WTC11 (cell line): ENCODE results near the gene OSBPL5. TPM values are rescaled to one million over a fixed set of nuclear protein-coding genes. Genes with fewer than 3 reads are reported as not detected.

ENCODE experiments used
- ATF2 ChIP-seq: sonication (generic); formaldehyde crosslinking; IDR thresholded peaks from 2 replicates; pipeline ENCODE4 v1.8.1; 2022; ENCODE audit warnings: low read depth, missing genetic modification reagents, borderline replicate concordance
- CREB1 ChIP-seq: sonication (generic); formaldehyde crosslinking; IDR thresholded peaks from 2 replicates; pipeline ENCODE4 v1.8.0; 2023; ENCODE audit warnings: mild to moderate bottlenecking, missing genetic modification reagents
- CREM ChIP-seq: sonication (generic); formaldehyde crosslinking; IDR thresholded peaks from 2 replicates; pipeline ENCODE4 v1.8.1; 2022; ENCODE audit warnings: mild to moderate bottlenecking, missing genetic modification reagents, moderate library complexity
- CTCF ChIP-seq: fragments of 200-600 bp; IDR thresholded peaks from 2 replicates; pipeline ENCODE4 v1.8.0; 2022; ENCODE audit warnings: antibody characterized with exemption
- E2F4 ChIP-seq: sonication (generic); formaldehyde crosslinking; IDR thresholded peaks from 2 replicates; pipeline ENCODE4 v1.8.1; 2022; ENCODE audit warnings: low read depth, mild to moderate bottlenecking, moderate library complexity, missing genetic modification reagents, borderline replicate concordance
- ETV6 ChIP-seq: sonication (generic); formaldehyde crosslinking; IDR thresholded peaks from 2 replicates; pipeline ENCODE4 v1.8.1; 2022; ENCODE audit warnings: mild to moderate bottlenecking, missing genetic modification reagents
- FOXK1 ChIP-seq: sonication (generic); formaldehyde crosslinking; IDR thresholded peaks from 2 replicates; pipeline ENCODE4 v1.8.0; 2022; ENCODE audit warnings: mild to moderate bottlenecking, moderate library complexity, missing genetic modification reagents
- FOXP4 ChIP-seq: sonication (generic); formaldehyde crosslinking; IDR thresholded peaks from 2 replicates; pipeline ENCODE4 v1.8.0; 2022; ENCODE audit warnings: mild to moderate bottlenecking, missing genetic modification reagents
- GABPB1 ChIP-seq: sonication (generic); formaldehyde crosslinking; IDR thresholded peaks from 2 replicates; pipeline ENCODE4 v1.8.1; 2023; ENCODE audit warnings: mild to moderate bottlenecking, missing genetic modification reagents
- HMGXB4 ChIP-seq: sonication (generic); formaldehyde crosslinking; IDR thresholded peaks from 2 replicates; pipeline ENCODE4 v1.8.1; 2023; ENCODE audit warnings: mild to moderate bottlenecking, moderate library complexity, missing genetic modification reagents
- IRF2 ChIP-seq: sonication (generic); formaldehyde crosslinking; IDR thresholded peaks from 2 replicates; pipeline ENCODE4 v1.8.0; 2022; ENCODE audit warnings: low read depth, missing genetic modification reagents, borderline replicate concordance
- KAT7 ChIP-seq: sonication (generic); formaldehyde crosslinking; IDR thresholded peaks from 2 replicates; pipeline ENCODE4 v1.8.1; 2023; ENCODE audit warnings: missing genetic modification reagents, mild to moderate bottlenecking, borderline replicate concordance
- NR2C2 ChIP-seq: sonication (generic); formaldehyde crosslinking; IDR thresholded peaks from 2 replicates; pipeline ENCODE4 v1.8.0; 2022; ENCODE audit warnings: mild to moderate bottlenecking, missing genetic modification reagents
- PRDM15 ChIP-seq: sonication (generic); formaldehyde crosslinking; IDR thresholded peaks from 2 replicates; pipeline ENCODE4 v1.8.0; 2022; ENCODE audit warnings: missing genetic modification reagents
- SOX15 ChIP-seq: fragments of 250-450 bp; sonication (Bioruptor Pico); IDR thresholded peaks from 2 replicates; pipeline ENCODE4 v1.9.0; 2021; ENCODE audit warnings: mild to moderate bottlenecking
- TCF7 ChIP-seq: sonication (generic); formaldehyde crosslinking; IDR thresholded peaks from 2 replicates; pipeline ENCODE4 v1.8.0; 2022; ENCODE audit warnings: mild to moderate bottlenecking, low read depth, missing genetic modification reagents, moderate library complexity
- ZMAT4 ChIP-seq: fragments of 250-450 bp; sonication (Bioruptor Pico); IDR thresholded peaks from 2 replicates; pipeline ENCODE4 v1.9.0; 2021; ENCODE audit warnings: mild to moderate bottlenecking
- ZNF263 ChIP-seq: sonication (generic); formaldehyde crosslinking; IDR thresholded peaks from 2 replicates; pipeline ENCODE4 v1.8.1; 2022; ENCODE audit warnings: low read depth, mild to moderate bottlenecking, moderate library complexity, missing genetic modification reagents
- ZNF416 ChIP-seq: fragments of 250-450 bp; sonication (Bioruptor Pico); IDR thresholded peaks from 2 replicates; pipeline ENCODE4 v1.9.0; 2021; ENCODE audit warnings: mild to moderate bottlenecking, inconsistent platforms
- total RNA-seq: library from RNA; stranded (reverse); gene quantifications from 3 replicates; pipeline ENCODE4 v1.2.3, GENCODE V29; 2021

The OSBPL5 gene
- total RNA-seq, 1 experiment from 2014 or later: 17.7 TPM

- TF ChIP-seq FOXP4 (CRISPR knock-in tag) (no peak), CREM (CRISPR knock-in tag) (no peak), ATF2 (CRISPR knock-in tag) (no peak), ETV6 (CRISPR knock-in tag) (peak; percentile 62; the same call in 1 of the 2 replicates), CREB1 (CRISPR knock-in tag) (no peak), CTCF (peak; percentile 100), E2F4 (CRISPR knock-in tag) (no peak), NR2C2 (CRISPR knock-in tag) (no peak), SOX15 (CRISPR knock-in tag) (no peak), PRDM15 (CRISPR knock-in tag) (no peak), FOXK1 (CRISPR knock-in tag) (no peak), KAT7 (CRISPR knock-in tag) (no peak), ZNF263 (CRISPR knock-in tag) (no peak), ZMAT4 (CRISPR knock-in tag) (no peak), IRF2 (CRISPR knock-in tag) (no peak), GABPB1 (CRISPR knock-in tag) (no peak), TCF7 (CRISPR knock-in tag) (no peak), ZNF416 (CRISPR knock-in tag) (peak; percentile 51; the same call in 1 of the 2 replicates), HMGXB4 (peak; percentile 45; the same call in 1 of the 2 replicates)
Observed at GRCh38 chr11:3091846-3092602, 73.1 kb downstream of the OSBPL5 start (continued).
